HL-60 (cell line): ENCODE results near the gene ST6GALNAC6.
A peak's percentile ranks its signal among the peaks of the same experiment; 100 is the strongest.
"Not testable (repeated sequence)": the region's sequence is repeated elsewhere in the genome, so short reads cannot be mapped to it uniquely, and the experiment has no call there.

Source experiments
- DNase-seq, 2 experiments: peaks; one replicate each; pipeline ENCODE4 v3.0.0-alpha.2; 2010 to 2020; ENCODE audit warnings: low read depth in 1 of 2, low spot score in 1 of 2
- H3K27ac ChIP-seq: fragments of 250-450 bp; sonication (Bioruptor Pico); replicated peaks from 2 replicates; pipeline ENCODE4 v1.5.1; 2020; ENCODE audit warnings: mild to moderate bottlenecking, moderate library complexity
- H3K27me3 ChIP-seq: fragments of 250-450 bp; sonication (Bioruptor Pico); 2 replicates; pipeline ENCODE4 v1.5.1; 2021; ENCODE audit warnings: mild to moderate bottlenecking, moderate library complexity; ENCODE audit not compliant: insufficient read depth, poor library complexity, severe bottlenecking
- H3K4me3 ChIP-seq: replicated peaks from 2 replicates; pipeline ENCODE4 v1.5.1; 2011; ENCODE audit warnings: mild to moderate bottlenecking, control low read depth, low read length; ENCODE audit not compliant: insufficient read depth
- CTCF ChIP-seq: IDR thresholded peaks from one replicate; pipeline ENCODE4 v1.5.1; 2011; ENCODE audit warnings: low read length, control low read depth, inconsistent platforms; ENCODE audit not compliant: insufficient read depth
- GABPA ChIP-seq: IDR thresholded peaks from 2 replicates; pipeline ENCODE4 v1.6.1; 2012; ENCODE audit warnings: low read depth
- POLR2AphosphoS5 ChIP-seq: IDR thresholded peaks from 2 replicates; pipeline ENCODE4 v1.6.1; 2012; ENCODE audit warnings: low read depth
- SPI1 ChIP-seq: IDR thresholded peaks from 2 replicates; pipeline ENCODE4 v1.6.1; 2012; ENCODE audit warnings: low read depth, mild to moderate bottlenecking, borderline replicate concordance
- microRNA-seq: library from miRNA; unstranded; fragments of <30 nt; microRNA quantifications from one replicate; pipeline ENCODE4, GENCODE V29; 2018
- TF ChIP-seq, protein P1 (sequence below): IDR thresholded peaks from 2 replicates; pipeline ENCODE4 v1.6.1; 2012; ENCODE audit warnings: low read depth; ENCODE audit not compliant: insufficient replicate concordance

ST6GALNAC6 gene

GRCh38 chr9:127838375-127839078, 60.9 kb downstream of the ST6GALNAC6 start:
- H3K27ac ChIP-seq = no peak overlapping the region
- H3K4me3 ChIP-seq = no peak overlapping the region
- no peak for DNase-seq
- no peaks in the 10 kb centered on the region for H3K27me3 ChIP-seq
- TF ChIP-seq GABPA (no peak), POLR2AphosphoS5 (no peak), CTCF (no peak), SPI1 (no peak)
- TF ChIP-seq, protein P1, sequence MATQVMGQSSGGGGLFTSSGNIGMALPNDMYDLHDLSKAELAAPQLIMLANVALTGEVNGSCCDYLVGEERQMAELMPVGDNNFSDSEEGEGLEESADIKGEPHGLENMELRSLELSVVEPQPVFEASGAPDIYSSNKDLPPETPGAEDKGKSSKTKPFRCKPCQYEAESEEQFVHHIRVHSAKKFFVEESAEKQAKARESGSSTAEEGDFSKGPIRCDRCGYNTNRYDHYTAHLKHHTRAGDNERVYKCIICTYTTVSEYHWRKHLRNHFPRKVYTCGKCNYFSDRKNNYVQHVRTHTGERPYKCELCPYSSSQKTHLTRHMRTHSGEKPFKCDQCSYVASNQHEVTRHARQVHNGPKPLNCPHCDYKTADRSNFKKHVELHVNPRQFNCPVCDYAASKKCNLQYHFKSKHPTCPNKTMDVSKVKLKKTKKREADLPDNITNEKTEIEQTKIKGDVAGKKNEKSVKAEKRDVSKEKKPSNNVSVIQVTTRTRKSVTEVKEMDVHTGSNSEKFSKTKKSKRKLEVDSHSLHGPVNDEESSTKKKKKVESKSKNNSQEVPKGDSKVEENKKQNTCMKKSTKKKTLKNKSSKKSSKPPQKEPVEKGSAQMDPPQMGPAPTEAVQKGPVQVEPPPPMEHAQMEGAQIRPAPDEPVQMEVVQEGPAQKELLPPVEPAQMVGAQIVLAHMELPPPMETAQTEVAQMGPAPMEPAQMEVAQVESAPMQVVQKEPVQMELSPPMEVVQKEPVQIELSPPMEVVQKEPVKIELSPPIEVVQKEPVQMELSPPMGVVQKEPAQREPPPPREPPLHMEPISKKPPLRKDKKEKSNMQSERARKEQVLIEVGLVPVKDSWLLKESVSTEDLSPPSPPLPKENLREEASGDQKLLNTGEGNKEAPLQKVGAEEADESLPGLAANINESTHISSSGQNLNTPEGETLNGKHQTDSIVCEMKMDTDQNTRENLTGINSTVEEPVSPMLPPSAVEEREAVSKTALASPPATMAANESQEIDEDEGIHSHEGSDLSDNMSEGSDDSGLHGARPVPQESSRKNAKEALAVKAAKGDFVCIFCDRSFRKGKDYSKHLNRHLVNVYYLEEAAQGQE = no peak

DNA sequence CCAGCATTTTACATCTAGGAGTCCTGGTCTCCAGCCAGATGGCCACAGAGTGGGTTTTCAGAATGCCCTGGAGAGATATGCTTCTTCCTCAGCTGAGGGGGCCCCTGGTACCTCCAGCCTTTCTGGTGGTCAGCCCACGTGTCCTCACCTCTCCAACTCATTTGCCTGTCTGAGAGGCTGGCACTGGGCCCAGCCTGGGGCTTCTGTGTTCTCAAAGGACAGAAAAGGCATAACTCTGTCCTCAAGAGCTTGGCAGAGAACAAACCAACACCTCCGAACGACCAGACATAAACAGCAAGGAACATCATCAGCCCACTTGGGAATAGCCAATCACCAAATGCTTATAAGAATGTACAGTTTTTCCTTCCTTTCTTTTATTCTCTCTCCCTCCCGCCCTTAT, 62.1 kb downstream of the ST6GALNAC6 start:
- no peaks in the 10 kb centered on the region for H3K27me3 ChIP-seq
- no peak overlapping the region; the same call in 1 of the 2 replicates for H3K27ac ChIP-seq
- no peak for DNase-seq
- TF ChIP-seq GABPA = no peak
- TF ChIP-seq POLR2AphosphoS5 = no peak
- no peak for TF ChIP-seq SPI1
- TF ChIP-seq, protein P1 = no peak
- no peak for TF ChIP-seq CTCF
- no peak overlapping the region for H3K4me3 ChIP-seq

DNA sequence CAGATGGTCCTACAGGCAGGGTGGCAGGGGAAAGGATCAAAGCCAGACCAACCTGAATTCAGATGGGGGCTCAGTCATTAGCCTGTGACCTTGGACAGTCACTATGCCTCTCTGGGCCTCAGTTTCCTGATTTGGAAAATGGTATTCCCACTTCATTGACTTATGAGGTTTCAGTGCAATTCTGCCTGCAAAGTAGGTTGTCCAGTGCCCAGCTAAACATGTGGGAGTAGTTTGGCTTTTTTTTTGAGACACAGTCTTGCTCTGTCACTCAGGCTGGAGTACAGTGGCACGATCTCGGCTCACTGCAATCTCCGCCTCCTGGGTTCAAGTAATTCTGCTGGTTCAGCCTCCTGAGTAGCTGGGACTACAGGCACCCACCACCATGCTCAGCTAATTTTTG, 62.8 kb downstream of the ST6GALNAC6 start:
- not testable (repeated sequence) for H3K4me3 ChIP-seq, H3K27me3 ChIP-seq, DNase-seq
- peak overlapping the region; percentile 95 for H3K27ac ChIP-seq

DNA sequence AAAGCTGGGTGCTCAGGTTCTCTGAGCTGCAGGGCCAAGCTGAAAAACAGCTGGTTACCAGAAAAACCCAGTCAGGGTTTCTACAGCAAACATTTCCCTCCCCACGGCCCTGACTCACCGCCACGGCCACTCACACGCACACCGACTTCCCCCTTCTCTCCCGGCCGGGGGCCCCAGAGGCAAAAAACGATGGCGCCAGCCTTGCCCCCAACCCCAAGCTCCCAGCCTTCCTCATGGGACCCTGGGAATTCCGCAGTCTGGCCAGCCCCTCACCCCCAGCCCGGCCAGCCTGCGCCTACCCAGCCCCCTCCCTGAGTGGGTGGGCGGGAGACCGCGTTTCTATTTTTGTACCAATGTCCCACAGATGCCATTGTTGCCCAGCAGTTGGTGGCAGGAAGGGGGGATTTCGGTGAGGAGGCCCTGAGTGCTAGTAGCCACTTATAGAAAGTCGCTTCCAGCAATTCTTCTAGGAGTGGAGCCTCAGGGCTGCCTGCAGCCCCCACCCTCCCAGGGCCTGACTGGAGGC, 63.3 kb downstream of the ST6GALNAC6 start:
- no peak for TF ChIP-seq CTCF
- TF ChIP-seq POLR2AphosphoS5 = peak; percentile 52; the same call in 1 of the 2 replicates

More for the DNA sequence above, 63.3 kb downstream of the ST6GALNAC6 start:
- Histone ChIP-seq H3K27ac (peak overlapping the region; percentile 95), H3K4me3 (no peak overlapping the region; the same call in 1 of the 2 replicates), H3K27me3 (no peaks in the 10 kb centered on the region)
- peak; percentile 77 to 88 for DNase-seq

Small RNA genes within 50 kb of the gene (microRNA-seq; reads per million reads assigned to microRNA genes)
- 1.5 reads per million for gene MIR4672
